Nephron progenitor cell (in vitro differentiated cells): Measurements from ENCODE around the gene FBLL1.
"Not testable (repeated sequence)": the region's sequence is repeated elsewhere in the genome, so short reads cannot be mapped to it uniquely, and the experiment has no call there.

Source experiments
- DNase-seq: peaks from one replicate; pipeline ENCODE4 v3.0.0; 2021
- H3K27ac Mint-ChIP-seq: 2 replicates; pipeline ENCODE4 v1.8.0; 2021; ENCODE audit warnings: mild to moderate bottlenecking, moderate library complexity, mixed read lengths
- H3K27me3 Mint-ChIP-seq: 2 replicates; pipeline ENCODE4 v1.8.0; 2021; ENCODE audit warnings: mild to moderate bottlenecking, low read depth, mixed read lengths; ENCODE audit not compliant: poor library complexity
- H3K36me3 Mint-ChIP-seq: 2 replicates; pipeline ENCODE4 v1.8.0; 2021; ENCODE audit warnings: low read depth, mixed read lengths
- H3K4me1 Mint-ChIP-seq: 2 replicates; pipeline ENCODE4 v1.8.0; 2021; ENCODE audit warnings: mixed read lengths
- H3K4me3 Mint-ChIP-seq: 2 replicates; pipeline ENCODE4 v1.8.0; 2021; ENCODE audit warnings: mild to moderate bottlenecking, moderate library complexity, mixed read lengths
- H3K9me3 Mint-ChIP-seq: 2 replicates; pipeline ENCODE4 v1.8.0; 2021; ENCODE audit warnings: mild to moderate bottlenecking, moderate library complexity, mixed read lengths
- TF ChIP-seq, protein P1 (sequence below): fragments of 200-600 bp; sonication (generic); IDR thresholded peaks from 2 replicates; pipeline ENCODE4 v1.5.0; 2021; ENCODE audit warnings: antibody characterized with exemption

Gene FBLL1

DNA sequence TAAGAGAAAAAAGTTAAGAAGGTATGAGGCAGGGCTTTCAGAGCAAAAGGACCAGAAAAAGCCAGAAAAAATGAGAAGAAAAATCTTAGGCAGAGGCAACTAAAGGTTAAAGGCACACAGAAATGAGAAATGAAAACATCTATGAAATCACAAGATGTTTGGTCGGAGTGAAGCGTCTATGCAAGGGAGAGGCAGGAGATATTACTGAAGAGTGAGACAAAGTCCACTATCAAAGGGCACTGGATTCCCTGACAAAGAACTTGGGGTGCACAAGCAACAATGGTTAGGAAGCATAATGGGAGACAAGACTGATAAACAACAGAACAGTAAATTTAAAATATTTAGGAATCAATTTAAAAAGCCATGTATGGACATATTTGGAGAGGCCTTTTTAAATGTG is 33.2 kb downstream of the FBLL1 start:
- Mint-ChIP-seq H3K4me3 (no peak overlapping the region), H3K9me3 (no peaks in the 10 kb centered on the region), H3K4me1 (no peaks in the 10 kb centered on the region), H3K27ac (peak overlapping the region; percentile 45), H3K36me3 (peaks cover 74% of the 10 kb centered on the region), H3K27me3 (no peaks in the 10 kb centered on the region)
- TF ChIP-seq, protein P1, sequence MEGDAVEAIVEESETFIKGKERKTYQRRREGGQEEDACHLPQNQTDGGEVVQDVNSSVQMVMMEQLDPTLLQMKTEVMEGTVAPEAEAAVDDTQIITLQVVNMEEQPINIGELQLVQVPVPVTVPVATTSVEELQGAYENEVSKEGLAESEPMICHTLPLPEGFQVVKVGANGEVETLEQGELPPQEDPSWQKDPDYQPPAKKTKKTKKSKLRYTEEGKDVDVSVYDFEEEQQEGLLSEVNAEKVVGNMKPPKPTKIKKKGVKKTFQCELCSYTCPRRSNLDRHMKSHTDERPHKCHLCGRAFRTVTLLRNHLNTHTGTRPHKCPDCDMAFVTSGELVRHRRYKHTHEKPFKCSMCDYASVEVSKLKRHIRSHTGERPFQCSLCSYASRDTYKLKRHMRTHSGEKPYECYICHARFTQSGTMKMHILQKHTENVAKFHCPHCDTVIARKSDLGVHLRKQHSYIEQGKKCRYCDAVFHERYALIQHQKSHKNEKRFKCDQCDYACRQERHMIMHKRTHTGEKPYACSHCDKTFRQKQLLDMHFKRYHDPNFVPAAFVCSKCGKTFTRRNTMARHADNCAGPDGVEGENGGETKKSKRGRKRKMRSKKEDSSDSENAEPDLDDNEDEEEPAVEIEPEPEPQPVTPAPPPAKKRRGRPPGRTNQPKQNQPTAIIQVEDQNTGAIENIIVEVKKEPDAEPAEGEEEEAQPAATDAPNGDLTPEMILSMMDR: no peak
- DNase-seq: no peak

DNA sequence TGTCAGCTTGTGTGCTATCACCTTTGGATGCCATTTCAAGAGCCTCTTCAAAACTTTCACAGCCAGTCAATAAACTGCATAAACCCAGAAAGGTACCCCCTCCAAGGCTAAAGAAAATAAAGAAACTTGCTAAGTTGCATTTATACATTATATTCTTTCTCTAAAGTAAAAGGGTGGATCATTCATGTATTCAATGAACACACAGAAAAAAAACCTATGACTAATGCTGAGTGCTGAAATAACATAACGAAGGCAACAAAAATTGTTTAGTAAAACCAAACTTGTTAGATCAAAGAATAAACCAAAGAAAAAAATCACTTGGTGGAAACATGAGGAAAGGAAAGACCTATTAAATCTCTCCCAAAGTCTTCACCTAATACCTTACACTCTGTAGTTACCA is 34.9 kb downstream of the FBLL1 start:
- Mint-ChIP-seq H3K27me3 (no peaks in the 10 kb centered on the region), H3K9me3 (no peaks in the 10 kb centered on the region), H3K4me1 (no peaks in the 10 kb centered on the region), H3K27ac (peak overlapping the region; percentile 36), H3K36me3 (peaks cover 79% of the 10 kb centered on the region), H3K4me3 (no peak overlapping the region)
- TF ChIP-seq, protein P1: no peak
- DNase-seq: no peak

DNA sequence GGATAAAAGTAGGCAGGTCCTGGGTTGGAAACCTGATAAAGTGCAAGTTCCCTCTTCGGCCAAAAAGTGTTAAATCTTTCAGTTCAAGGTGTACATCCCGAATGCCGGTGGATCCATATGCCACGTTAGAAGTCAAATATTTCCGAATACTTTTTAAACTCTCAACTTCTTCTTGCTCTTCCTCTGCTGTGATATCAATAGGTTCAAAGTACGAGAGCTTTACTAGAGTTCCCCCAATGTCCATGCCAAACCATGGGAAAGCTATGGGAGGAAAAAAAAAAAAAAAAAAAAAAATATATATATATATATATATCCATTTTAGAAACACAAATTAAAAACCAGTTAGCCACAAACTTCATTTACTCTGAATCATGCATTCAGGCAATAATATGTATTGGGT is 39.6 kb downstream of the FBLL1 start:
- TF ChIP-seq, protein P1: no peak
- peaks cover 81% of the 10 kb centered on the region for H3K36me3 Mint-ChIP-seq
- H3K4me1 Mint-ChIP-seq: no peaks in the 10 kb centered on the region
- H3K4me3 Mint-ChIP-seq: no peak overlapping the region
- peaks cover 26% of the 10 kb centered on the region for H3K9me3 Mint-ChIP-seq
- H3K27ac Mint-ChIP-seq: no peak overlapping the region
- DNase-seq: no peak
- H3K27me3 Mint-ChIP-seq: no peaks in the 10 kb centered on the region

DNA sequence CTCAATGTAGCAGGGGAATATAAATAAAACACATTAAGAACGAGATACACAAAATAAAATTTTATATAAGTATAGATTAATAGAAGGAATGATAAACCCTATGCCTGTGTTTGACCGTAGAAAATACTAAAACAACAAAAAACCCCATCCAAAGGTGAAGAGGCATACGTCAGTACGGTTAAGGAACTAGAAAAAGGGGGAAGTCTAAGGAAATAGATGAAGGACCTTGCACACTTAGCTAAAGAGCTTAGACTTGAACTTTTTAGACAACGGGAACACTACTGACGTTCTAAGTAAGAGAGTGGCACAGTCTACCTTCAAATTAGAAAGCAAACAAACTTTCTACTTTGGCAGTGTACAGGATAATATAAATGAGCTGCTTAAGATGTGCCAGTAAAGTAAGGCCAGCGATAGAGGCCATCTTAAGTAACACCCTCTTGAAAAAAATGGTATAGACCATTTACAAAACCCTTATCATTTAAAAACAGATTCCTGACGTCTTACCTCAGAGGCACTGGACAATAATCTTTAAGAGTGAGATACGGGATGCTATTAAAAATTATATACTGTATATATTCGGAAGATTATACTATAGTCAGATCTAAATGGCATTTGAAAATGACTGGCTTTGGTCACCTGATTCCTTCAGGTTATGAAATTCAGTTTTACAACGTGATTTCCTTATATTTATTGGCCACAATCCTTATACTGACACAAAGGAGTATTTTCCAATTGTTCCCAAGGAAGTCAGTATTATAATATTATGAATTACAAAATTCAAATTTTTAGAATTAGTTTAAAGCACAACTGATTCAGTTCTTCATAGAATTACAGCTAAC is 41.6 kb downstream of the FBLL1 start:
- no peak for DNase-seq
- Mint-ChIP-seq H3K36me3 (peaks cover 90% of the 10 kb centered on the region), H3K27ac (no peak overlapping the region), H3K4me3 (no peak overlapping the region), H3K9me3 (peaks cover 42% of the 10 kb centered on the region), H3K27me3 (no peaks in the 10 kb centered on the region), H3K4me1 (peaks cover under 1% of the 10 kb centered on the region)
- TF ChIP-seq, protein P1: no peak

DNA sequence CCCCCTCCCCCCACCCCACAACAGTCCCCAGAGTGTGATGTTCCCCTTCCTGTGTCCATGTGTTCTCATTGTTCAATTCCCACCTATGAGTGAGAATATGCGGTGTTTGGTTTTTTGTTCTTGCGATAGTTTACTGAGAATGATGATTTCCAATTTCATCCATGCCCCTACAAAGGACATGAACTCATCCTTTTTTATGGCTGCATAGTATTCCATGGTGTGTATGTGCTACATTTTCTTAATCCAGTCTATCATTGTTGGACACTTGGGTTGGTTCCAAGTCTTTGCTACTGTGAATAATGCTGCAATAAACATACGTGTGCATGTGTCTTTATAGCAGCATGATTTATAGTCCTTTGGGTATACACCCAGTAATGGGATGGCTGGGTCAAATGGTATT is 44.6 kb downstream of the FBLL1 start:
- not testable (repeated sequence) for DNase-seq, H3K4me3 Mint-ChIP-seq, H3K27me3 Mint-ChIP-seq, H3K27ac Mint-ChIP-seq
- H3K36me3 Mint-ChIP-seq: peaks cover 81% of the 10 kb centered on the region
- peaks cover 52% of the 10 kb centered on the region for H3K9me3 Mint-ChIP-seq
- peaks cover 17% of the 10 kb centered on the region for H3K4me1 Mint-ChIP-seq

DNA sequence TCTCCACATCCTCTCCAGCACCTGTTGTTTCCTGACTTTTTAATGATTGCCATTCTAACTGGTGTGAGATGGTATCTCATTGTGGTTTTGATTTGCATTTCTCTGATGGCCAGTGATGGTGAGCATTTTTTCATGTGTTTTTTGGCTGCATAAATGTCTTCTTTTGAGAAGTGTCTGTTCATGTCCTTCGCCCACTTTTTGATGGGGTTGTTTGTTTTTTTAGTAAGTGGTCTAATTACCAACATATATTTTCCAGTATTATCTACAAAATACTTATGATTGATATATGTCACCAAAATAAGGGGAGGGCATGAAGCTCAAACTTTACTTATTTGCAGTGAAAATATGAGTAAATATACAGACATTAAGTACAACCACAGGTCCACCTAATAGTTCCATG is 45.1 kb downstream of the FBLL1 start:
- H3K4me3 Mint-ChIP-seq, DNase-seq, H3K27ac Mint-ChIP-seq, H3K27me3 Mint-ChIP-seq: not testable (repeated sequence)
- peaks cover 52% of the 10 kb centered on the region for H3K9me3 Mint-ChIP-seq
- H3K4me1 Mint-ChIP-seq: peaks cover 17% of the 10 kb centered on the region
- peaks cover 79% of the 10 kb centered on the region for H3K36me3 Mint-ChIP-seq
